T-helper 1 cell treated with Interleukin-12 subunit alpha and Interleukin-12 subunit beta and Interleukin-4 antibody, amounts not matched to agents 30 μg/mL and 1 μg/mL, for 36 hours (primary cell): Measurements from ENCODE around the gene TNPO1.

ENCODE experiments used
- H3K27ac Mint-ChIP-seq: one replicate; pipeline ENCODE4 v1.8.0; 2021; ENCODE audit warnings: mild to moderate bottlenecking, mixed read lengths
- H3K27me3 Mint-ChIP-seq: one replicate; pipeline ENCODE4 v1.8.0; 2021; ENCODE audit warnings: low read depth, mixed read lengths
- H3K36me3 Mint-ChIP-seq: one replicate; pipeline ENCODE4 v1.8.0; 2021; ENCODE audit warnings: low read depth, mixed read lengths
- H3K4me1 Mint-ChIP-seq: one replicate; pipeline ENCODE4 v1.8.0; 2021; ENCODE audit warnings: low read depth, mixed read lengths
- H3K4me3 Mint-ChIP-seq: one replicate; pipeline ENCODE4 v1.8.0; 2021; ENCODE audit warnings: mild to moderate bottlenecking, moderate library complexity, mixed read lengths
- H3K9me3 Mint-ChIP-seq: one replicate; pipeline ENCODE4 v1.8.0; 2021; ENCODE audit warnings: mixed read lengths

Gene TNPO1

GRCh38 chr5:72854419-72854818 lies 38.0 kb downstream of the TNPO1 start:
- no peak overlapping the region for H3K27ac Mint-ChIP-seq
- no peak overlapping the region for H3K4me3 Mint-ChIP-seq
- no peaks in the 10 kb centered on the region for H3K9me3 Mint-ChIP-seq
- H3K27me3 Mint-ChIP-seq, result no peaks in the 10 kb centered on the region
- H3K36me3 Mint-ChIP-seq, result peaks cover 27% of the 10 kb centered on the region
- H3K4me1 Mint-ChIP-seq, result peaks cover 30% of the 10 kb centered on the region

- no peak overlapping the region for H3K4me3 Mint-ChIP-seq
- no peak overlapping the region for H3K27ac Mint-ChIP-seq
- H3K9me3 Mint-ChIP-seq, result no peaks in the 10 kb centered on the region
- H3K4me1 Mint-ChIP-seq, result peaks cover 22% of the 10 kb centered on the region
- no peaks in the 10 kb centered on the region for H3K27me3 Mint-ChIP-seq
- peaks cover 24% of the 10 kb centered on the region for H3K36me3 Mint-ChIP-seq
Measured at GRCh38 chr5:72855821-72856220, 39.4 kb downstream of the TNPO1 start.

- Mint-ChIP-seq H3K27me3 (no peaks in the 10 kb centered on the region), H3K4me1 (peaks cover 19% of the 10 kb centered on the region), H3K36me3 (peaks cover 34% of the 10 kb centered on the region), H3K9me3 (no peaks in the 10 kb centered on the region), H3K4me3 (no peak overlapping the region), H3K27ac (no peak overlapping the region)
Measured at GRCh38 chr5:72857396-72857795, 40.9 kb downstream of the TNPO1 start.

- no peaks in the 10 kb centered on the region for H3K27me3 Mint-ChIP-seq
Measured at GRCh38 chr5:72859127-72859526, 42.7 kb downstream of the TNPO1 start.

GRCh38 chr5:72860499-72860898 lies 44.0 kb downstream of the TNPO1 start:
- Mint-ChIP-seq H3K9me3 (no peaks in the 10 kb centered on the region), H3K4me1 (peaks cover 10% of the 10 kb centered on the region), H3K4me3 (no peak overlapping the region), H3K27me3 (no peaks in the 10 kb centered on the region), H3K27ac (no peak overlapping the region), H3K36me3 (peaks cover 37% of the 10 kb centered on the region)

More at GRCh38 chr5:72859127-72859526, 42.7 kb downstream of the TNPO1 start:
- Mint-ChIP-seq H3K4me1 (peaks cover 12% of the 10 kb centered on the region), H3K4me3 (no peak overlapping the region), H3K9me3 (no peaks in the 10 kb centered on the region), H3K36me3 (peaks cover 37% of the 10 kb centered on the region), H3K27ac (no peak overlapping the region)

- H3K4me1 Mint-ChIP-seq, result peaks cover 7% of the 10 kb centered on the region
- H3K27ac Mint-ChIP-seq, result peak overlapping the region; percentile 1
- H3K9me3 Mint-ChIP-seq, result no peaks in the 10 kb centered on the region
- H3K27me3 Mint-ChIP-seq, result no peaks in the 10 kb centered on the region
- H3K4me3 Mint-ChIP-seq, result no peak overlapping the region
- H3K36me3 Mint-ChIP-seq, result peaks cover 33% of the 10 kb centered on the region
Measured at GRCh38 chr5:72871366-72872024, 55.0 kb downstream of the TNPO1 start.

GRCh38 chr5:72878854-72879253 lies 62.4 kb downstream of the TNPO1 start:
- H3K9me3 Mint-ChIP-seq, result no peaks in the 10 kb centered on the region
- peaks cover 6% of the 10 kb centered on the region for H3K4me1 Mint-ChIP-seq
- H3K4me3 Mint-ChIP-seq, result no peak overlapping the region
- H3K36me3 Mint-ChIP-seq, result peaks cover 50% of the 10 kb centered on the region
- no peaks in the 10 kb centered on the region for H3K27me3 Mint-ChIP-seq
- H3K27ac Mint-ChIP-seq, result no peak overlapping the region

- H3K27me3 Mint-ChIP-seq, result no peaks in the 10 kb centered on the region
- no peaks in the 10 kb centered on the region for H3K9me3 Mint-ChIP-seq
- peaks cover 6% of the 10 kb centered on the region for H3K4me1 Mint-ChIP-seq
- no peak overlapping the region for H3K27ac Mint-ChIP-seq
- H3K4me3 Mint-ChIP-seq, result no peak overlapping the region
- peaks cover 47% of the 10 kb centered on the region for H3K36me3 Mint-ChIP-seq
Measured at GRCh38 chr5:72882989-72883388, 66.5 kb downstream of the TNPO1 start.

- H3K4me1 Mint-ChIP-seq, result peaks cover 6% of the 10 kb centered on the region
- no peaks in the 10 kb centered on the region for H3K9me3 Mint-ChIP-seq
- peaks cover 49% of the 10 kb centered on the region for H3K36me3 Mint-ChIP-seq
- no peaks in the 10 kb centered on the region for H3K27me3 Mint-ChIP-seq
- no peak overlapping the region for H3K4me3 Mint-ChIP-seq
- no peak overlapping the region for H3K27ac Mint-ChIP-seq
Measured at GRCh38 chr5:72883850-72884249, 67.4 kb downstream of the TNPO1 start.

GRCh38 chr5:72884892-72885291 lies 68.4 kb downstream of the TNPO1 start:
- peaks cover 48% of the 10 kb centered on the region for H3K36me3 Mint-ChIP-seq
- H3K4me1 Mint-ChIP-seq, result peaks cover 6% of the 10 kb centered on the region
- H3K27ac Mint-ChIP-seq, result no peak overlapping the region
- no peaks in the 10 kb centered on the region for H3K9me3 Mint-ChIP-seq
- no peaks in the 10 kb centered on the region for H3K27me3 Mint-ChIP-seq
- no peak overlapping the region for H3K4me3 Mint-ChIP-seq

- Mint-ChIP-seq H3K9me3 (no peaks in the 10 kb centered on the region), H3K36me3 (peaks cover 48% of the 10 kb centered on the region), H3K4me3 (no peak overlapping the region), H3K27ac (no peak overlapping the region), H3K27me3 (no peaks in the 10 kb centered on the region), H3K4me1 (peaks cover 6% of the 10 kb centered on the region)
Measured at GRCh38 chr5:72885824-72886223, 69.4 kb downstream of the TNPO1 start.

GRCh38 chr5:72888595-72888994 lies 72.1 kb downstream of the TNPO1 start:
- Mint-ChIP-seq H3K27me3 (no peaks in the 10 kb centered on the region), H3K36me3 (peaks cover 35% of the 10 kb centered on the region), H3K27ac (no peak overlapping the region), H3K4me1 (peaks cover 2% of the 10 kb centered on the region), H3K9me3 (no peaks in the 10 kb centered on the region), H3K4me3 (no peak overlapping the region)

- no peaks in the 10 kb centered on the region for H3K9me3 Mint-ChIP-seq
Measured at GRCh38 chr5:72889324-72889723, 72.9 kb downstream of the TNPO1 start.

GRCh38 chr5:72892846-72893245 lies 76.4 kb downstream of the TNPO1 start:
- Mint-ChIP-seq H3K9me3 (no peaks in the 10 kb centered on the region), H3K36me3 (peaks cover 40% of the 10 kb centered on the region), H3K27me3 (no peaks in the 10 kb centered on the region), H3K27ac (no peak overlapping the region), H3K4me1 (peaks cover 10% of the 10 kb centered on the region), H3K4me3 (no peak overlapping the region)

More at GRCh38 chr5:72889324-72889723, 72.9 kb downstream of the TNPO1 start:
- peaks cover 35% of the 10 kb centered on the region for H3K36me3 Mint-ChIP-seq
- peaks cover 2% of the 10 kb centered on the region for H3K4me1 Mint-ChIP-seq
- no peak overlapping the region for H3K4me3 Mint-ChIP-seq
- no peak overlapping the region for H3K27ac Mint-ChIP-seq
- no peaks in the 10 kb centered on the region for H3K27me3 Mint-ChIP-seq

GRCh38 chr5:72895758-72896157 lies 79.3 kb downstream of the TNPO1 start:
- H3K4me1 Mint-ChIP-seq, result peaks cover 10% of the 10 kb centered on the region
- H3K27ac Mint-ChIP-seq, result peak overlapping the region; percentile 76
- H3K27me3 Mint-ChIP-seq, result no peaks in the 10 kb centered on the region
- peaks cover 38% of the 10 kb centered on the region for H3K36me3 Mint-ChIP-seq
- H3K9me3 Mint-ChIP-seq, result no peaks in the 10 kb centered on the region
- H3K4me3 Mint-ChIP-seq, result no peak overlapping the region

GRCh38 chr5:72906806-72907205 lies 90.3 kb downstream of the TNPO1 start:
- Mint-ChIP-seq H3K4me1 (no peaks in the 10 kb centered on the region), H3K36me3 (peaks cover 49% of the 10 kb centered on the region), H3K27me3 (no peaks in the 10 kb centered on the region), H3K27ac (no peak overlapping the region), H3K4me3 (no peak overlapping the region), H3K9me3 (no peaks in the 10 kb centered on the region)
